ENCODE measurements around the gene RGL2. TPM values are rescaled to one million over a fixed set of nuclear protein-coding genes. Genes with fewer than 3 reads are reported as not detected.

RGL2 gene
- total and polyA plus RNA-seq, 2 of the 4 experiments (the other 2 are of a cell fraction), result 4.1 to 26.9 TPM

- no peak for DNase-seq
- Histone ChIP-seq H3K36me3 (ENCODE audit: control insufficient read depth, insufficient read depth, low read length) (no peaks in the 10 kb centered on the region), H3K9me1 (ENCODE audit: insufficient read depth, low read length) (no peaks in the 10 kb centered on the region), H3K23ac (ENCODE audit: low read depth, low read length) (no peak overlapping the region), H2AK5ac (ENCODE audit: low read depth, low read length) (no peak overlapping the region), H3K79me1 (ENCODE audit: low read depth in 1 of 2, low read length in 2 of 2) (no peaks in the 10 kb centered on the region), H3K9ac (ENCODE audit: low read depth, low read length) (no peak overlapping the region), H2BK15ac (ENCODE audit: low read depth, low read length) (no peak overlapping the region), H3K27ac (ENCODE audit: insufficient read depth, low read length) (no peak overlapping the region), H3K4ac (ENCODE audit: low read depth, low read length) (no peak overlapping the region), H2AK9ac (replicated peaks; ENCODE audit: low read depth, low read length, poor library complexity) (no peak overlapping the region), H3K4me1 (ENCODE audit: control insufficient read depth, insufficient read depth, low read length) (no peaks in the 10 kb centered on the region), H2BK120ac (ENCODE audit: low read depth, low read length) (no peak overlapping the region), H2BK20ac (ENCODE audit: low read depth, low read length) (no peak overlapping the region), H4K5ac (ENCODE audit: low read depth, low read length) (no peak overlapping the region), H4K20me1 (ENCODE audit: insufficient read depth, low read length) (no peaks in the 10 kb centered on the region), H3K27me3 (ENCODE audit: control insufficient read depth, insufficient read depth, low read length) (peaks cover 29% of the 10 kb centered on the region), H3K18ac (ENCODE audit: low read depth, low read length) (no peak overlapping the region), H3K56ac (ENCODE audit: extremely low read depth, insufficient read depth, low read length) (no peak overlapping the region), H4K91ac (ENCODE audit: insufficient read depth, low read depth, low read length) (no peak overlapping the region), H4K8ac (ENCODE audit: low read depth in 2 of 2, low read length in 2 of 2) (no peak overlapping the region), H3K14ac (replicated peaks; ENCODE audit: low read depth, low read length) (no peak overlapping the region), H3K4me2 (ENCODE audit: low read depth, low read length) (no peak overlapping the region), H2BK5ac (ENCODE audit: low read depth, low read length, poor library complexity, severe bottlenecking) (no peak overlapping the region), H3K4me3 (ENCODE audit: insufficient read depth, low read depth, low read length) (no peak overlapping the region), H3K9me3 (ENCODE audit: control insufficient read depth, insufficient read depth, low read length) (no peaks in the 10 kb centered on the region), H2AFZ (replicated peaks; ENCODE audit: low read length, poor library complexity) (no peak overlapping the region)
- dilution Hi-C loops (cut with HindIII; ENCODE audit: low sequenced_read_pairs, unreplicated experiment), result no loop called here
- intact Hi-C loops (cut with micrococcal nuclease), result no loop called here
- in situ Hi-C loops (cut with MboI; ENCODE audit: low sequenced_read_pairs), result loop anchor here (10.0 kb wide), 1 partner anchor 117 kb away; no protein-coding TSS in a partner anchor
- CTCF ChIA-PET, result no interaction called here
- BruUV-seq (replicated peaks), result no TSS peak
- no CpG with 5 or more reads among the region's 3 CpGs for WGBS, 2 experiments (ENCODE audit: extremely low coverage in 2 of 2, insufficient read length in 1 of 2)
- POLR2A ChIA-PET (ENCODE audit: unreplicated experiment), result no interaction called here
- no peak for ATAC-seq (ENCODE audit: low read depth)
- TF ChIP-seq NFE2L2 (IDR thresholded peaks at IDR 0.05; ENCODE audit: low read depth, low read length), result no peak
- no peak for TF ChIP-seq CHD1 (IDR thresholded peaks at IDR 0.05; ENCODE audit: low read depth, low read length)
- no peak for TF ChIP-seq RCOR1 (IDR thresholded peaks at IDR 0.05; ENCODE audit: insufficient replicate concordance, low read length)
- TF ChIP-seq POLR2A (IDR thresholded peaks at IDR 0.05; ENCODE audit: low read depth, low read length), result no peak
- TF ChIP-seq MAFK (IDR thresholded peaks at IDR 0.05; ENCODE audit: low read depth, low read length), result no peak
- TF ChIP-seq, protein P1, sequence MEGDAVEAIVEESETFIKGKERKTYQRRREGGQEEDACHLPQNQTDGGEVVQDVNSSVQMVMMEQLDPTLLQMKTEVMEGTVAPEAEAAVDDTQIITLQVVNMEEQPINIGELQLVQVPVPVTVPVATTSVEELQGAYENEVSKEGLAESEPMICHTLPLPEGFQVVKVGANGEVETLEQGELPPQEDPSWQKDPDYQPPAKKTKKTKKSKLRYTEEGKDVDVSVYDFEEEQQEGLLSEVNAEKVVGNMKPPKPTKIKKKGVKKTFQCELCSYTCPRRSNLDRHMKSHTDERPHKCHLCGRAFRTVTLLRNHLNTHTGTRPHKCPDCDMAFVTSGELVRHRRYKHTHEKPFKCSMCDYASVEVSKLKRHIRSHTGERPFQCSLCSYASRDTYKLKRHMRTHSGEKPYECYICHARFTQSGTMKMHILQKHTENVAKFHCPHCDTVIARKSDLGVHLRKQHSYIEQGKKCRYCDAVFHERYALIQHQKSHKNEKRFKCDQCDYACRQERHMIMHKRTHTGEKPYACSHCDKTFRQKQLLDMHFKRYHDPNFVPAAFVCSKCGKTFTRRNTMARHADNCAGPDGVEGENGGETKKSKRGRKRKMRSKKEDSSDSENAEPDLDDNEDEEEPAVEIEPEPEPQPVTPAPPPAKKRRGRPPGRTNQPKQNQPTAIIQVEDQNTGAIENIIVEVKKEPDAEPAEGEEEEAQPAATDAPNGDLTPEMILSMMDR (conservative IDR thresholded peaks at IDR 0.05; ENCODE audit: low read depth, low read length), result no peak
- no peak for TF ChIP-seq CEBPB (IDR thresholded peaks at IDR 0.05; ENCODE audit: low read depth, low read length)
- no peak for TF ChIP-seq BHLHE40 (IDR thresholded peaks at IDR 0.05; ENCODE audit: low read depth, low read length)
- TF ChIP-seq USF2 (IDR thresholded peaks at IDR 0.05; ENCODE audit: low read depth, low read length), result no peak
- no peak for TF ChIP-seq MAZ (IDR thresholded peaks at IDR 0.05; ENCODE audit: borderline replicate concordance, low read depth, low read length)
- no peak for TF ChIP-seq MXI1 (IDR thresholded peaks at IDR 0.05; ENCODE audit: borderline replicate concordance, low read depth, low read length)
- TF ChIP-seq RAD21 (IDR thresholded peaks at IDR 0.05; ENCODE audit: low read length), result no peak
- no peak for TF ChIP-seq RFX5 (IDR thresholded peaks at IDR 0.05; ENCODE audit: low read depth, low read length)
- TF ChIP-seq, protein P2, sequence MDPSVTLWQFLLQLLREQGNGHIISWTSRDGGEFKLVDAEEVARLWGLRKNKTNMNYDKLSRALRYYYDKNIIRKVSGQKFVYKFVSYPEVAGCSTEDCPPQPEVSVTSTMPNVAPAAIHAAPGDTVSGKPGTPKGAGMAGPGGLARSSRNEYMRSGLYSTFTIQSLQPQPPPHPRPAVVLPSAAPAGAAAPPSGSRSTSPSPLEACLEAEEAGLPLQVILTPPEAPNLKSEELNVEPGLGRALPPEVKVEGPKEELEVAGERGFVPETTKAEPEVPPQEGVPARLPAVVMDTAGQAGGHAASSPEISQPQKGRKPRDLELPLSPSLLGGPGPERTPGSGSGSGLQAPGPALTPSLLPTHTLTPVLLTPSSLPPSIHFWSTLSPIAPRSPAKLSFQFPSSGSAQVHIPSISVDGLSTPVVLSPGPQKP (IDR thresholded peaks at IDR 0.05; ENCODE audit: borderline replicate concordance, low read depth, low read length), result no peak
Measured at GRCh38 chr6:33241968-33242367, 56.8 kb downstream of the RGL2 start.

Data from IMR-90 (cell line).